ENCODE data around the gene SLC25A25. TPM values are rescaled to one million over a fixed set of nuclear protein-coding genes. Genes with fewer than 3 reads are reported as not detected.
A peak's percentile ranks its signal among the peaks of the same experiment; 100 is the strongest.
"Not testable (repeated sequence)": the region's sequence is repeated elsewhere in the genome, so short reads cannot be mapped to it uniquely, and the experiment has no call there.

Gene SLC25A25
- 10 to 100 TPM; 27.2 to 43.9 (median 33.1) TPM for total RNA-seq

GRCh38 chr9:128067645-128068385, at the start of gene SLC25A25:
SLC25A25 (plus strand) TSS chr9:128068232; CDS start chr9:128068320, 88 bp downstream.
- Histone ChIP-seq H3K9me3 (no peaks in the 10 kb centered on the region), H3K27ac (peak within 1 kb of the TSS; percentile 99 to 100), H3K27me3 (no peaks in the 10 kb centered on the region), H3K4me3 (peak within 1 kb of the TSS; percentile 78 to 96 (median 86)), H3K36me3 (no peaks in the 10 kb centered on the region), H3K4me1 (peaks cover 18 to 21% of the 10 kb centered on the region in 2 donors)
- DNase-seq (ENCODE audit: low spot score in 2 of 2) = peak; percentile 100
- intact Hi-C loops (cut with DNase I; ENCODE audit: low total_unique reads) = no loop called here
- TF ChIP-seq POLR2AphosphoS5 (IDR thresholded peaks at IDR 0.05) = peak; percentile 47 to 91 (median 59)
- peak in 1 of 3 donors; percentile 23 for TF ChIP-seq CTCF (IDR thresholded peaks at IDR 0.05)
- peak; percentile 40 for TF ChIP-seq POLR2A (IDR thresholded peaks at IDR 0.05)

- no peak overlapping the region for H3K4me3 ChIP-seq
- TF ChIP-seq POLR2A (IDR thresholded peaks at IDR 0.05) (no peak), CTCF (IDR thresholded peaks at IDR 0.05) (no peak), POLR2AphosphoS5 (IDR thresholded peaks at IDR 0.05) (no peak)
- DNase-seq (ENCODE audit: low spot score in 2 of 2) = no peak
- no peaks in the 10 kb centered on the region for H3K9me3 ChIP-seq
- no peaks in the 10 kb centered on the region for H3K36me3 ChIP-seq
- intact Hi-C loops (cut with DNase I; ENCODE audit: low total_unique reads) = loop anchor here (5.0 kb wide), 1 partner anchor 608 kb away; no protein-coding TSS in a partner anchor
- no peak overlapping the region for H3K27ac ChIP-seq
- H3K4me1 ChIP-seq = no peaks in the 10 kb centered on the region
- no peaks in the 10 kb centered on the region for H3K27me3 ChIP-seq
These were observed 47.3 kb upstream of the SLC25A25 start for GRCh38 chr9:128020692-128021091.

GRCh38 chr9:128021098-128021497, 46.9 kb upstream of the SLC25A25 start:
- Histone ChIP-seq H3K4me1 (no peaks in the 10 kb centered on the region), H3K36me3 (no peaks in the 10 kb centered on the region), H3K27me3 (no peaks in the 10 kb centered on the region), H3K9me3 (no peaks in the 10 kb centered on the region), H3K27ac (no peak overlapping the region), H3K4me3 (no peak overlapping the region)
- no peak for DNase-seq (ENCODE audit: low spot score in 2 of 2)
- intact Hi-C loops (cut with DNase I; ENCODE audit: low total_unique reads) = loop anchor here (5.0 kb wide), 1 partner anchor 609 kb away; no protein-coding TSS in a partner anchor
- TF ChIP-seq POLR2A (IDR thresholded peaks at IDR 0.05) (no peak), CTCF (IDR thresholded peaks at IDR 0.05) (no peak), POLR2AphosphoS5 (IDR thresholded peaks at IDR 0.05) (no peak)

- TF ChIP-seq CTCF (IDR thresholded peaks at IDR 0.05) (no peak), POLR2AphosphoS5 (IDR thresholded peaks at IDR 0.05) (no peak), POLR2A (IDR thresholded peaks at IDR 0.05) (no peak)
- no peaks in the 10 kb centered on the region for H3K36me3 ChIP-seq
- no peak overlapping the region for H3K4me3 ChIP-seq
- intact Hi-C loops (cut with DNase I; ENCODE audit: low total_unique reads) = loop anchor here (5.0 kb wide), 1 partner anchor 611 kb away; no protein-coding TSS in a partner anchor
- no peaks in the 10 kb centered on the region for H3K27me3 ChIP-seq
- no peak for DNase-seq (ENCODE audit: low spot score in 2 of 2)
- H3K9me3 ChIP-seq = no peaks in the 10 kb centered on the region
- H3K27ac ChIP-seq = no peak overlapping the region
- H3K4me1 ChIP-seq = no peaks in the 10 kb centered on the region
These were observed 45.1 kb upstream of the SLC25A25 start for GRCh38 chr9:128022886-128023285.

- H3K27ac ChIP-seq, H3K4me1 ChIP-seq: not testable (repeated sequence)
- intact Hi-C loops (cut with DNase I; ENCODE audit: low total_unique reads) = loop anchor here (5.0 kb wide), 1 partner anchor 611 kb away; no protein-coding TSS in a partner anchor
These were observed 44.4 kb upstream of the SLC25A25 start for GRCh38 chr9:128023671-128024070.

More at GRCh38 chr9:128023671-128024070, 44.4 kb upstream of the SLC25A25 start:
- H3K9me3 ChIP-seq; H3K4me3 ChIP-seq; H3K36me3 ChIP-seq; H3K27me3 ChIP-seq; DNase-seq (ENCODE audit: low spot score in 2 of 2): not testable (repeated sequence)
